Tibial nerve (tissue), 4 donors: ENCODE measurements around the gene RNF220.

Experiments used
- CTCF ChIP-seq, 5 experiments: fragments of 200-600 bp in 3 of 5; fragments of 450-650 bp in 2 of 5; sonication (generic) in 3 of 5; IDR thresholded peaks; one replicate each; pipeline ENCODE4 v1.5.1; 2016 to 2019; ENCODE audit warnings: antibody characterized with exemption in 5 of 5, mild to moderate bottlenecking in 3 of 5, moderate library complexity in 2 of 5
- EP300 ChIP-seq, 2 donors: sonication (generic); formaldehyde crosslinking; IDR thresholded peaks; one replicate each; pipeline ENCODE4 v1.6.1; 2017; ENCODE audit warnings: antibody characterized with exemption in 2 of 2, mild to moderate bottlenecking in 1 of 2
- POLR2A ChIP-seq, 2 donors: fragments of 450-650 bp; IDR thresholded peaks; one replicate each; pipeline ENCODE4 v1.6.1; 2017; ENCODE audit warnings: antibody characterized with exemption in 2 of 2, mild to moderate bottlenecking in 2 of 2, moderate library complexity in 2 of 2

GRCh38 chr1:44401256-44402228, 3.5 kb upstream of the RNF220 start:
- TF ChIP-seq CTCF (IDR thresholded peaks at IDR 0.05): no peak
- TF ChIP-seq POLR2A (IDR thresholded peaks at IDR 0.05): no peak
- no peak for TF ChIP-seq EP300 (IDR thresholded peaks at IDR 0.05)
